Fibroblast of lung (primary cell): Measurements from ENCODE around the gene JUP.

ENCODE experiments used
- CTCF ChIP-seq, 2 donors: IDR thresholded peaks in 1 of 2; conservative IDR thresholded peaks in 1 of 2; 1 replicate in 1 of 2; 2 replicates in 1 of 2; pipeline ENCODE4 v1.5.1; 2011 to 2012; ENCODE audit warnings: low read length in 2 of 2, control low read depth in 1 of 2, inconsistent platforms in 1 of 2, low read depth in 1 of 2, mild to moderate bottlenecking in 1 of 2
- EZH2 ChIP-seq: IDR thresholded peaks from 2 replicates; pipeline ENCODE4 v1.5.1; 2012; ENCODE audit warnings: low read length, control low read depth, mild to moderate bottlenecking; ENCODE audit errors: missing control alignments

- no peak for TF ChIP-seq CTCF (conservative IDR thresholded peaks at IDR 0.05 in 1 of 2, IDR thresholded peaks at IDR 0.05 in 1 of 2; ENCODE audit: low read depth in 1 of 2, low read length in 2 of 2)
- TF ChIP-seq EZH2 = no peak
Measured at GRCh38 chr17:41835800-41836549, 49.5 kb upstream of the JUP start, which contains the start of gene NT5C3B.
